CD4-positive, alpha-beta T cell treated with Interleukin-15 for 4 hours (primary cell): ENCODE results near the gene TNFRSF19.
"Not testable (repeated sequence)": the region's sequence is repeated elsewhere in the genome, so short reads cannot be mapped to it uniquely, and the experiment has no call there.

Experiments used
- DNase-seq: peaks from one replicate; pipeline ENCODE4 v3.0.0-alpha.2; 2020; ENCODE audit warnings: low spot score

TNFRSF19 gene

DNA sequence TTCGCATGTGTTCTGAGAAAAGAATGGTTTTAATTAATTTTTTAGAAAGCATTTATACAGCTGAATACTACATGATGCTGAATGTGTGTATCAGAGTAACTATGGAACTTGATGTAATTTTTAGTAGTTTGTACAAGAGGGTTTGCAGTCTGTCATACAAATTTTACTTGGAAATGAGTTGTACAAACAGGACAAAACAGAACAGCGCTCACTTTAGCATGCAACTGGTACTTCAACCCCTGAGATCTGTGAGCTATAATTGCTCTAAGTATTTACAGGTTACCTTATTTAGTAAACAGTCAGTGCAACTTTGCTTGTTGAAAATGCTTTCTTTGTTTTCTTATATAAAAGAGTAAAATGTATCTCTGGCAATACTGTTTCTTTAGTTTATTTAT lies 706 bp downstream of the TNFRSF19 start:
- no peak for DNase-seq

DNA sequence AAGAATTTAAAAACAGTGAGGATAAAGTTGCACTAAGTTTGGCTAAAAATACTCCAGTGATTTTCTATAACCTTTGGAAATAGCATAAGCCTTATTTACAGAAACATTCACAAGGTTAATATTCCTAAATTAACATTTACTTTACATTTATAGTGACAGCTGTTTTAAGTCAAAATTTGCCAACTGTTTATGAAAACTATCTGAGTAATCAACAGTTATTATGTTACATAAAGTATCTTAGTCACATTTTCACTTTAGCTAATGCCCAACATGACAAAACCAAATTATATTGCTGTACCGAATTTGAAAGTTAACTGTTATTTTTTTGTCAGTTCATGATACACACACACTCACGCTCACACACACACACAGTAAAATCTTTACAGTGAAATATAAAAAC lies 1.2 kb downstream of the TNFRSF19 start:
- no peak for DNase-seq

DNA sequence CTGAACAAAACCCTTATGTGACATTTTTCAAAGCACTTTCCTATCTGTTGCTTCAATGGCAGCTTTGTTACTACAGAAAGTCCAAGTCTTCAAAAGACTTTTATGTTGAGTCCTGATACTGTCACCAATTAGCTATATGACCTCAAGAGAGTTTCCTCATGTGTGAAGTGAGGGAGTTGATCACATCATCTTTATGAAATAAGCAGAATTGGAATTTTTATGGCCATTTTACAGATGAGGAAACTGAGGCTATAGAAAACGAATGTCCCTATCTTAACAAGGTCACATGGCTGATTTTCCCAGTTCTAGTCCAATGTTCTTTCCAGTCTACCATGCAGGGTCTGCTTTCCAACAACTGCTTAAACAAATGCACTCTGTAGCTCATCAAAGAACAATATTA lies 2.6 kb downstream of the TNFRSF19 start:
- no peak for DNase-seq

DNA sequence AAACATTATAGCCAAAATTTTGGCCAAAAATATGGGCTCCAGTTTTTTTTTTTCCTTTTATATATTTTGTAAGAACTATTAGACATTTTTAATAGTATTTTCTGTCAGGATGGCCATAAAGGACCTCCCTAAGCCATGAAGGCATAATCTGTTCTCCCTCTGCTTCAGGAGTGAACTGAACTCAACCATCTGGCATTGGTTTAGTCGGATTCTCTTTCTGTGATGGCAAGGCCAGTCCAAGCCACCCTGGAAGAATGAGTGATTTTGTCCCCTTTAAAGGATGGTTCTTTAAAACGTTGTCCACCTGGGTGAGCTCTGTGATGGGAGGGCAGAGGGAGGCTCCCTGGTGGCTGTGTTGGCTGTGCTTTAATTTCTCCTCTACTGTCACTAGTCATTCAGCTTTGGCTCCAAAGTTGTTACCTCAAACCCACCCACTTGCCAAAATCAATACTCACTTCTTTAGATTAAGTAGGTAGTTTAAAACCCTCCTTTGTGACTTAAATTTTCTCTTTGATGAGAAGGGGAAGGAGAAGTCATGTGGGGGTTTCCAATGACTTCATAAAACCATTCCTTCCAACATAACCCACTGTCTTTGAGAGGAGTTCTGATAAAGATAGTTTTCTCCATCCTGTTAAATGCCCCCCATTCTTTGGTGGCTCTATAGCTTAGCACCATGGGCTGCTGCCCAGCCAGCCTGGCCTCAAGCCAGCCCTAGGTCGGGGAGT lies 4.4 kb downstream of the TNFRSF19 start:
- no peak for DNase-seq

DNA sequence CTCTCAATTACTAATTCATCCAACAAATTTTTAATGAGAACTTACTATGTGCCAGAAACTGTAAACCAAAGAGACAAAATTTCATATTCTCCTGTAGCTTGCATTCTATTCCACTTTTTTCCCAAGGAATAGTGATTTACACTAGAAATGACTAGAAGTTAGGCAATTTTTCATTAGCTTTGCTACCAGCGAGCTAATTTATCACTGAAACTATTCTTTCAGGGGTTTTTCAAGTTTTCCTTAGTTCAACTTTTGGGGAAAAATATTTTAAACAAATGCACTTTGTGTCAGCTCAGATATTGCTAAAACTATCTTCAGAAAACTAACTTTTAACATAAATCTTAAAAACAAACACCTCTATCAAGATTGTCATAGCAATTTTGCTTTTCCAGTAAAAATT lies 5.4 kb downstream of the TNFRSF19 start:
- DNase-seq: no peak

DNA sequence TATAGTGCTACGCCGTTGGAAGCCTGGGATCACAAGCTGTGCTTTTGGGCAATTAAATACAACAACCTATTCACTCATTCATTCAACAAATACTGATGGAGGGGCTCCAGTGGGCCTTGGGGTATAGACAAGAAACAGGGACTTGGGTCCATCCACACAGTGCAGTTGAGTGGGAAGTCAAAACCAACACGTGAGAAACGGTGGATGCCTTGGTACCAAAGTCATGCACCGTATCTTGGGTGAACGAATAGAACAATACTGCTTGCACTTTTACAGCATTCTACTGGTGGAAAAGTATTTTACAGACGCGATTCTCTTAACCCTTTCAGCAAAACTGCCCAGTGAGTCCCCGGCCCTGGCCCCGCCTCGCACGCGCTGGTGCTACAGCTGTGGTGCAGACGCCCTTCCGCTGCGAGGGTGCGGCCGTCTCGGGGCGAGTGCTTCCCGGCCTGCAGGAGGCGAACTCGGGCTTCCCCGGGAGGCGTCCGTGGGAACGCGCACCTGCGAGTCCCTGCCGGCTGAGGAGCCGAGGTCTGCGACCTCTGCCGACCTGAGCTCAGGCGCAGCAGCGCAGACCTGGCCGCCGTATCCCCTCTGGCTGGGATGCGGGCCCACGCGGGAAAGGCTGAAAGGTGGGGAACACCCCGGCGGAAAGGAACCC lies 8.3 kb downstream of the TNFRSF19 start:
- DNase-seq: peak; percentile 52

DNA sequence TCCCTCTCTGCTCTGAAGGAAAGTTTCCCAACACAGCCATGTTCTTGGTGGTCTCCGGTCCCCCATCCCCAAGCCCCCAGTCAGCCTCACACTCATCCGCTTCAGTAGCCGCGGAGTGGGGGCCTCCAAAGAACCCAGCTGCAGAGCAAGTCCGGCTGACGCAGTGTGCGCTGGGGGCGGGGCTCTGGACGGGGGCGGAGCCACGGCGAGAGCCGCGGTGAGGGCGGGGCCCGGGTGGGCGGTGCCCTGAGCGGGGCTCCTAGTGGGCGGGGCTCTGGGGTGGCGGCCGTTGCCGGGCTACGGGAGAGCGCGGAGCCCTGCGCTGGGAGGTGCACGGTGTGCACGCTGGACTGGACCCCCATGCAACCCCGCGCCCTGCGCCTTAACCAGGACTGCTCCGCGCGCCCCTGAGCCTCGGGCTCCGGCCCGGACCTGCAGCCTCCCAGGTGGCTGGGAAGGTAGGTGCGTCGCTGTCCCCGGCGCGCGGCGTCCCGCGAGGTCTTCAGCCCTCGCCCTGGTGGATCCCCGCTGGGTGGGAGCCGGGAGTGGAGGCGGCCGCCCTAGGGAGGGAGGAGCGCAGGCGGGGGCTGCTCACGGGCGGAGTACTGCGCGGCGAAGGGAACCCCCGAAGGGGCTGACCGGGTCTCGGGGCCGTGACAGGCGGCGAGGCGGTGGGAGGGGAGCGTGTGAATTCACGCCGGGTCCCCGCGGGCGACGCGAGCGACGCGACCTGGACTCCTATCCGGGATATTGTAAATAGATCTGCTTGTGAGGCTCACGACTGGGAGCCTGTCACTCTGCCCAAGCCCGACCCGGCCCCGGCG lies 9.1 kb downstream of the TNFRSF19 start:
- peak; percentile 89 for DNase-seq

DNA sequence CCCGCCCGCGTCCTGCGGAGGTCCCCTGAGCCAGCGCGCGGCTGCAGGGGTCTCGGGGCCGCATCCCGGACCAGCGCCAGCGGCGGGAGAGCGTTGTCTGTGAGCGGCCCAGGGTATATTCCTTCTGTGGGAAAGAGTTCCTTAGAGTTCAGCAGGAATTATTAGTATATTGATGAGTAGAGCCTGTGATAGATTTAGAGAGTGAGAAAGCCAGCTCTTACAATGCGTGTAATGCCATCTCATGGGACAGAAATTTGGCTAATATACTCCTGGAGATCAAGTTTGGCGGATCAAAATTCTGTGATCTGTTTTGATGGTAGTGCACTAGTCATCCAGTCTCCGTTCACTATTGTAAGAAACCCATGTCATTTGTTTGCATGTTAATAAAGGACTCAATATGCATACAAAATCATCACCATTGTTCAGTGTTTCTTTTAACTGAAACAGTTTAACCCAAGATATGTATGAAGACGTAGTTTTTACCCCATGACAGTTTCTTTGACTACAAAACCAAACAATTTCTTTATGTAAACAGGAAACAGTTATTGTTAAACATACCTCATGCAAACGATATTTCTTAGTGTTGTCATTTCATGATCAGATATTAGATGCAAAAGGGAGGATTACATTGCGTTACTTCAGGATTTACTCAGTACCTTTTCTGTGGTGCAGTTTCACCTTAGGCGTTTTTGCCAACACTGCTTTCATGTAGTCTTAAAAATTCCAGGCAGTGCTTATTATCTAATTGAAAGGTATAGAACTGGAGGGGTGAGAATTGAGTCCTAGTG lies 9.9 kb downstream of the TNFRSF19 start:
- DNase-seq: no peak

DNA sequence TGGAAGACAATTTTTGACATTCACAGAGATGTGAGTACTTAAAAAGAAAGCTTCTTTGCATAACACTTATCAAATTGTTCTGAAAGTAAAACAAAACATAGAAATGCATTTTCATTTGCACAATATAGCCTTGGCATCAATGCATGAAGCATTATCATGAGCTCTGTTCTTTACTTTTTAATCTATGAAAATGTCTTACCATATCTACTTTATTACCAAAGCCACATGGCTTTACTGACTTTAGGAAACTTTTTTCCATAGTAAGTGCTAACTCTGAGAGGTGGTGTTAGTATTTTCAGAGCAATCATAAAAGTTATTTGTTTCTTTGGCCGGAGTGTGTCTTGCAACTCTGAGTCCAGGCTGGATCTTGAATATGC lies 10.5 kb downstream of the TNFRSF19 start:
- no peak for DNase-seq

DNA sequence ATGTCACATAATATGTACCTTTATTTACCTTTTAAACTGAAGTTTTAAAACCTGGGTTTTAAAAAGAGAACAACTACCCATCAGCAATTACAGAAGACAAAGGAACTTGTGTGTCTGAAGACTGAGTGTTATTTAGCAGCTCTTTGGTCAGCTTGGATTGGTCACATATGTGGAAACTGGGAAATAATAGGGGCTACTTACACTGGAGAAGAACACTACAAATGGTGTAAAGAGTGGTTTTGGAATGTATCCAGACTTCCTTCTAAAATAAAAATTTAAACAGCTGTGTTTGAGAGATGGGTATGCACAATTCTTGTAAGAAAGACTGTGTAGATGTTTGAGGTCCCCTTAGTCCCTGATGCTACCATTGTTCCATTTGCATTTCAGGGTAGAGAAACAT lies 13.3 kb downstream of the TNFRSF19 start:
- DNase-seq: no peak

DNA sequence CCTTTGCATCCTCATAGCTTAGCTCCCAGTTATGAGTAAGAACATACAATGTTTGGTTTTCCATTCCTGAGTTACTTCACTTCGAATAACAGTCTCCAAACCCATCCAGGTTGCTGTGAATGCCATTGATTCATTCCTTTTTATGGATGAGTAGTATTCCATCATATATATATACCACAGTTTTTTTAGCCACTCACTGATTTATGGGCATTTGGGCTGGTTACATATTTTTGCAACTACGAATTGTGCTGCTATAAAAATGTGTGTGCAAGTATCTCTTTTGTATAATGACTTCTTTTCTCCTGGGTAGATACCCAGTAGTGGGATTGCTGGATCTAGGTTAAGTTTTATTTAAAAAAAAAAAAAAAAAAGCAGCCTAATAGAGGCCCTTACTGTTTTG lies 14.1 kb downstream of the TNFRSF19 start:
- no peak for DNase-seq

DNA sequence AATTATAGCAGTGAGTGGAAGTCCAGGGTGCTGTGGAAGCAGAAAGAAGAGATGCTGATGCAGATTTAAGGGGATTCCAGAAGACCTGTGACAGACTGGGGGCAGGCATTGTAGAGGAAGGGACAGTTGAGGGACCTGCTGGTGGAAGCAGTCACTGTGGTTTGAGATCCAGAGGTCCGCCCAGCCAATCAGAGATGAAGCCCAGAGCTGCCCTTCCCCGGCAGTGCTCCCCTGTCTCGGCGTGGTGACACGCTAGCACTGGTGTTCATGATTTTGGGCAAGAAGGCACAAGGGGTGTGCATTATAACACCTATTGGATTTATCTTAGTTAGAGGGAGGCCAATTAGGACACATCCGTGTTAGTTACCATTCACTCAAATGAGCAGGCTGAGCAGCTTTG lies 16.1 kb downstream of the TNFRSF19 start:
- DNase-seq: no peak

DNA sequence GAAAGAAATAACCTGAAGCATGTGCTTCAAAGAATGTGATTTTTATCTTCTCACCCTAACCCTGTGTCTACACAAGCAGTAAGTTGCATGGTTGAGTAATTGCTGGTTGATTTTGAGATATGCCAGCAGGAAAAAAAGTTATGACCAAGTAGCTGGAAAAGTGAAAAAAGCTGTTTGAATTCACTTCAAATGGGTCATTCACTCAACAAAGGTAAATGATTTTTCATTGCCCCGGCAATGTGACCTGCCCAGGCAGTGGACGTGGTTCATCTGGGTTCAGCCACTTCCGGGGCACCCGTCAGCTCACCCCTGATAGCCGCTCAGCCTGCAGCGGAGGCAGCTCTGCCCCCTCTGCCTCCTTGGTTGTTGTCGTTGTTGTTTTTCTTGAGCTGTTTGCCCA lies 18.5 kb downstream of the TNFRSF19 start:
- no peak for DNase-seq

DNA sequence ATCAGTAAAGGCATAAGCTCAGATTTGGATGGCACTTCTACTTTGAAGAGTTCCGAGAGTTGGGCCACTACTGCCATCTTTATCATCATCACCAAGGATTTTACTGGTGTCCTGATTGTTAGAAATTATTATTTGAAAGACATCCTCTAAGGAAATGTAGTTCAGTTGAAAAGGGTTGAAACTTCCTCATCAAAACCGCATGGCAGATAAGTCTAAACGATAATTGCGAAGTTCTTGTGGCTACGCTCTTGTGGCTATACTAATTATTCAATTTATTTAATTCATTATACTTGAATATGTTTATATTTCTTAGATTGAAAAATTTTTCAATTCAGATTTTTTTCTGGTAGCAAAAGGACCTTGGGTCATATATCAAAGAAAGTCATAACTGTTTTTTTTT lies 22.4 kb downstream of the TNFRSF19 start:
- DNase-seq: no peak

DNA sequence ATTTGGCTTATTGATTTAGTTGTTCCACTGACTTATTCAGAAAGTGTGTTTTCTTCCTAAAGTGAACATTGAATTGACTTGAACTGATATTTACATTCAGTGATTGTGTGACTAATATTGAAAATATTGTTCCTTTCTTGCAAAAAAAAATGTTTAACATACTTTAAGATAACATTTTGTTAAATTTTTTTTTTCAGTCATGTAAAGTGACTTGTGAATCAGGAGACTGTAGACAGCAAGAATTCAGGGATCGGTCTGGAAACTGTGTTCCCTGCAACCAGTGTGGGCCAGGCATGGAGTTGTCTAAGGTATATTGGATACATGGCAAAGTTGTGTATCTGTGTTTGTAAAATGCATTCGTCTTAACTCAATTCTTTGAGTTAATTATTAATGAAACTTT lies 22.9 kb downstream of the TNFRSF19 start:
- no peak for DNase-seq

DNA sequence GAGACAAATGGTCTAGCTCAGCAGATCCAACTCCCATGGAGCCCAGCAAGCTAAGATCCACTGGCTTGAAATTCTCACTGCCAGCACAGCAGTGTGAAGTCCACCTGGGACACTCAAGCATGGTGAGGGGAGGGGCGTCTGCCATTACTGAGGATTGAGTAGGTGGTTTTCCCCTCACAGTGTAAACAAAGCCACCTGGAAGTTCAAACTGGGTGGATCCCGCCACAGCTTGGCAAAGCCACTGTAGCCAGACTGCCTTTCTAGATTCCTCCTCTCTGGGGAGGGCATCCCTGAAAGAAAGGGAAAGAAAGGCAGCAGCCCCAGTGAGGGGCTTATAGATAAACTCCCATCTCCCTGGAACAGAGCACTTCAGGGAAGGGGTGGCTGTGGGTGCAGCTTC lies 24.1 kb downstream of the TNFRSF19 start:
- DNase-seq: not testable (repeated sequence)

DNA sequence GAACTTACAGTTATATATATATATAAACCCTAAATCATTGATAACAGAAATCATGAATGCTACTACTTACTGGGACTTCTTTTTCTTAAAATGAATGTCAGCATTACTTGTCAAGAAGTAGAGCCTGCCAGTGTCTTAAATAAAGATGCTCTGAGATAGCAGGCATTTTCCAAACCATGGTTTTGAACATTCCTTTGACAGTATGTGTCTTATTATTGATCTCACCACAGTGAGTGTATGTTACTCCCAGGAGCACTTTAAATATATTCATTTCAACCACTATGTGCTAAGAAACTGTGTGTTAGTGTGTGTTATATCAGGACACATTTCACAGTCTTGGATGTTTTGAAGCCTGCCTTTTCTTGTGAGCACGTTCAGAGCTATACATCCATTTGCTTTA lies 28.2 kb downstream of the TNFRSF19 start:
- no peak for DNase-seq

DNA sequence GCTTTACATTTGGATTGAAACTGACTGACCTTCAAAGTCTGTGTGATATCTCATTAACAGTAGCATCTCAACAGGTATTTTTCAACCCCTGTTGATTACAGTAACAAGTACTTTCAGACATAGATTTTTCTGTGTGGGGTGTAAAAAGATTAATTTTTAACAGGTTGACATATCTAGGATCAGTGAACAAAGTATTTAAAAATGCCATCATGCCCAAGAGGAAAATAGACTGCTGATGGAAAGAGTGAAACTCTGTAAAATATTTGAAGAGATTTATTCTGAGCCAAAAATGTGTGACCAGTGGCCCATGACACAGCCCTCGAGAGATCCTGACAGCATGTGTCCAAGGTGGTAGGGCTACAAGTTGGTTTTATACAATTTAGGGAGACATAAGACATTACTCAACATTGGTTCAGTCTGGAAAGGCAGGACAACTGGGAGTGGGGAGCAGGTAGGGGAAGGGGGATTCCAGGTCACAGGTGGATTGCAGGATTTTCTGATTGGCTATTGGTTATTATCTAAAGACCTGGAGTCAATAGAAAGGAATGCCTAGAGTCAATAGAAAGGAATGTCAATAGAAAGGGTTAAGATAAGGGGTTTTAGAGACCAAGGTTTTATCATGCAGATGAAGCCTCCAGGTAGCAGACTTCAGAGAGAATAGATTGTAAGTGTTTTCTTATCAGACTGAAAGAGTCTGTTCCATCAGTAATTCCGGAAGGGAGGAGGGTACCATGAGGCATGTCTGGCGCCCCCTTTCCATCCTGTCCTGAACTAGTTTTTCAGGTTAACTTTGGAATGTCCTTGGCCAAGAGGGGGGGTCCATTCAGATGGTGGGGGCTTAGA lies 29.1 kb downstream of the TNFRSF19 start:
- no peak for DNase-seq

DNA sequence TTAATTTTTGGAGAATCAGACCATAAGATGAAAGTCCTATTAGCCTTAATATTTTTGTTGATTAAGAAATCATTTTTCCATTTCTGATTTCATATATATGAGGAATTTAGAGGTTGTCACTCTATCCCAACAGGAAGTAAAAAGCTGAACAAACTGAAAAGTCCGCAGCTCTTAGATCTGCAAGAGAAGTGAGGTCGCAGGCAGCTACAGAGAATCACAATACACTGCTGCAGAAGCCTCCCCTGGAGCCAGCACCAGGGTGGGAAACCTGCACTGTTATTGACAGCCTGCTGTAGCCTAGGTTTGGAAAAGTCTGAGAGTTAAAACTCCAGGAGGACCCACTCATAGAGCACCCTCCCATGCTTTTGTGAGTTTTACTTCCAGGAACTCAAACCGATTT lies 29.9 kb downstream of the TNFRSF19 start:
- no peak for DNase-seq

DNA sequence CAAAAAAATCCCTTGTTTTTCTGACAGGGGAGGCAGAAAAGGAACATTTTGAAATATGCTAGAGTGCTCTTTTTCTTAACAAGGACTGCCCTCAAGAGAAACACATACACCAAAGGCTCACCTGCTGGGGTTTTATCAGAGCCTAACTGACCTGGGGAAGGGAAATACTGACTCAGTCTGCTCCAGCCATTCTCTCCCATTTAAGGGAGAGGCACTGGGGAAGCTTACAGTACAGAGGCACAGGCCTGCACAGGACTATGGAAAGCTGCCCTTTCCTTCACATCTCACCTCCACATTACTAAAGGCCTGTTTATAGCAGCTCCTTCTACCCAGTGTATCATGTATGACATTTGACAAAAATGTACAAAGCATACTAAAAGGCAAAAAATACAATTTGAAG lies 30.3 kb downstream of the TNFRSF19 start:
- DNase-seq: no peak

DNA sequence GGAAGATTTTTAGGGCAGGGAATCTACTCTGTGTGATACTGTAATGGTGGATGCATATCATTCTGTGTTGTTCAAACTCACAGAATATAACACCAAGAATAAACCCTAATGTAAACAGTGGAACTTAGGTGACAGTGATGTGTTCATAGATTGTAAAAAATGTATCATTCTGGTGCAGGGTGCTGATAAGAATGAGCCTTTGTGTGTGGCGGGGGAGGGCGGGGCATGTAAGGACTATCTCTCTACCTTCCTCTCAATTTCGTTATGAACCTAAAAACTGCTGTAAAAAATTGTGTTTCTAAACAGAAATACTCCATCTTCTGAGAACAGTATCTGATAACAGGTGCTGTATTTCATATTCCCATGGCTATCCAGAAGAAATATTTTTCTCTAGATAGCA lies 35.6 kb downstream of the TNFRSF19 start:
- no peak for DNase-seq

DNA sequence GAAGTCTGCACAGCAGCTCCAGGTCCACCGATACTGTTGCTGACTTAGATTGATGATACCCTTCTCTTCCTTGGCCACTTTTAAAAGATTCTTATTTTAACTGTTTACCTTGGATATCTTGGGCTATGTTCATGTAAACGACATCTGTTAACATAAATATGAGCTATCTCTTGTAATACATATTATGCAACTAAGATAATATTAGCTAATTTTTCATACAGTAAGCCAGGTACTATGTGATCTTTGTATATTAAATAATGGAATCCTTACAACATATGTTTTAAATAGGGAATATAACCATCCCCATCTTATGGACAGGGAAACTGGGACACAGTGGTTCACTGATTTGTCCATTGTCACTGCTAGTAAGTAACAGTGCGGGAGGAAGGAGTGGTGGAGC lies 37.9 kb downstream of the TNFRSF19 start:
- DNase-seq: no peak
